ENCODE measurements around the gene MAPK8IP1.

- TF ChIP-seq, protein P1, sequence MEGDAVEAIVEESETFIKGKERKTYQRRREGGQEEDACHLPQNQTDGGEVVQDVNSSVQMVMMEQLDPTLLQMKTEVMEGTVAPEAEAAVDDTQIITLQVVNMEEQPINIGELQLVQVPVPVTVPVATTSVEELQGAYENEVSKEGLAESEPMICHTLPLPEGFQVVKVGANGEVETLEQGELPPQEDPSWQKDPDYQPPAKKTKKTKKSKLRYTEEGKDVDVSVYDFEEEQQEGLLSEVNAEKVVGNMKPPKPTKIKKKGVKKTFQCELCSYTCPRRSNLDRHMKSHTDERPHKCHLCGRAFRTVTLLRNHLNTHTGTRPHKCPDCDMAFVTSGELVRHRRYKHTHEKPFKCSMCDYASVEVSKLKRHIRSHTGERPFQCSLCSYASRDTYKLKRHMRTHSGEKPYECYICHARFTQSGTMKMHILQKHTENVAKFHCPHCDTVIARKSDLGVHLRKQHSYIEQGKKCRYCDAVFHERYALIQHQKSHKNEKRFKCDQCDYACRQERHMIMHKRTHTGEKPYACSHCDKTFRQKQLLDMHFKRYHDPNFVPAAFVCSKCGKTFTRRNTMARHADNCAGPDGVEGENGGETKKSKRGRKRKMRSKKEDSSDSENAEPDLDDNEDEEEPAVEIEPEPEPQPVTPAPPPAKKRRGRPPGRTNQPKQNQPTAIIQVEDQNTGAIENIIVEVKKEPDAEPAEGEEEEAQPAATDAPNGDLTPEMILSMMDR (IDR thresholded peaks at IDR 0.05; ENCODE audit: insufficient read depth, low read length) = no peak
- TF ChIP-seq, protein P2, sequence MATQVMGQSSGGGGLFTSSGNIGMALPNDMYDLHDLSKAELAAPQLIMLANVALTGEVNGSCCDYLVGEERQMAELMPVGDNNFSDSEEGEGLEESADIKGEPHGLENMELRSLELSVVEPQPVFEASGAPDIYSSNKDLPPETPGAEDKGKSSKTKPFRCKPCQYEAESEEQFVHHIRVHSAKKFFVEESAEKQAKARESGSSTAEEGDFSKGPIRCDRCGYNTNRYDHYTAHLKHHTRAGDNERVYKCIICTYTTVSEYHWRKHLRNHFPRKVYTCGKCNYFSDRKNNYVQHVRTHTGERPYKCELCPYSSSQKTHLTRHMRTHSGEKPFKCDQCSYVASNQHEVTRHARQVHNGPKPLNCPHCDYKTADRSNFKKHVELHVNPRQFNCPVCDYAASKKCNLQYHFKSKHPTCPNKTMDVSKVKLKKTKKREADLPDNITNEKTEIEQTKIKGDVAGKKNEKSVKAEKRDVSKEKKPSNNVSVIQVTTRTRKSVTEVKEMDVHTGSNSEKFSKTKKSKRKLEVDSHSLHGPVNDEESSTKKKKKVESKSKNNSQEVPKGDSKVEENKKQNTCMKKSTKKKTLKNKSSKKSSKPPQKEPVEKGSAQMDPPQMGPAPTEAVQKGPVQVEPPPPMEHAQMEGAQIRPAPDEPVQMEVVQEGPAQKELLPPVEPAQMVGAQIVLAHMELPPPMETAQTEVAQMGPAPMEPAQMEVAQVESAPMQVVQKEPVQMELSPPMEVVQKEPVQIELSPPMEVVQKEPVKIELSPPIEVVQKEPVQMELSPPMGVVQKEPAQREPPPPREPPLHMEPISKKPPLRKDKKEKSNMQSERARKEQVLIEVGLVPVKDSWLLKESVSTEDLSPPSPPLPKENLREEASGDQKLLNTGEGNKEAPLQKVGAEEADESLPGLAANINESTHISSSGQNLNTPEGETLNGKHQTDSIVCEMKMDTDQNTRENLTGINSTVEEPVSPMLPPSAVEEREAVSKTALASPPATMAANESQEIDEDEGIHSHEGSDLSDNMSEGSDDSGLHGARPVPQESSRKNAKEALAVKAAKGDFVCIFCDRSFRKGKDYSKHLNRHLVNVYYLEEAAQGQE (IDR thresholded peaks at IDR 0.05; ENCODE audit: insufficient replicate concordance, low read depth) = no peak
- TF ChIP-seq SPI1 (IDR thresholded peaks at IDR 0.05; ENCODE audit: borderline replicate concordance, low read depth) (no peak), POLR2AphosphoS5 (IDR thresholded peaks at IDR 0.05; ENCODE audit: low read depth) (no peak), GABPA (IDR thresholded peaks at IDR 0.05; ENCODE audit: low read depth) (no peak)
Observed at GRCh38 chr11:45927332-45927683, 41.9 kb downstream of the MAPK8IP1 start.

Data from HL-60 (cell line).